Stimulated activated CD8-positive, alpha-beta memory T cell treated with anti-CD3 and anti-CD28 coated beads, Interleukin-7, amount 100 ng/mL, for 1 hour (primary cell): ENCODE results near the gene MYL6B.
A peak's percentile ranks its signal among the peaks of the same experiment; 100 is the strongest.
"Not testable (repeated sequence)": the region's sequence is repeated elsewhere in the genome, so short reads cannot be mapped to it uniquely, and the experiment has no call there.

Experiments
- DNase-seq, 2 donors: peaks; one replicate each; pipeline ENCODE4 v3.0.0-alpha.2; 2020; ENCODE audit warnings: low read depth in 2 of 2

Gene MYL6B

DNA sequence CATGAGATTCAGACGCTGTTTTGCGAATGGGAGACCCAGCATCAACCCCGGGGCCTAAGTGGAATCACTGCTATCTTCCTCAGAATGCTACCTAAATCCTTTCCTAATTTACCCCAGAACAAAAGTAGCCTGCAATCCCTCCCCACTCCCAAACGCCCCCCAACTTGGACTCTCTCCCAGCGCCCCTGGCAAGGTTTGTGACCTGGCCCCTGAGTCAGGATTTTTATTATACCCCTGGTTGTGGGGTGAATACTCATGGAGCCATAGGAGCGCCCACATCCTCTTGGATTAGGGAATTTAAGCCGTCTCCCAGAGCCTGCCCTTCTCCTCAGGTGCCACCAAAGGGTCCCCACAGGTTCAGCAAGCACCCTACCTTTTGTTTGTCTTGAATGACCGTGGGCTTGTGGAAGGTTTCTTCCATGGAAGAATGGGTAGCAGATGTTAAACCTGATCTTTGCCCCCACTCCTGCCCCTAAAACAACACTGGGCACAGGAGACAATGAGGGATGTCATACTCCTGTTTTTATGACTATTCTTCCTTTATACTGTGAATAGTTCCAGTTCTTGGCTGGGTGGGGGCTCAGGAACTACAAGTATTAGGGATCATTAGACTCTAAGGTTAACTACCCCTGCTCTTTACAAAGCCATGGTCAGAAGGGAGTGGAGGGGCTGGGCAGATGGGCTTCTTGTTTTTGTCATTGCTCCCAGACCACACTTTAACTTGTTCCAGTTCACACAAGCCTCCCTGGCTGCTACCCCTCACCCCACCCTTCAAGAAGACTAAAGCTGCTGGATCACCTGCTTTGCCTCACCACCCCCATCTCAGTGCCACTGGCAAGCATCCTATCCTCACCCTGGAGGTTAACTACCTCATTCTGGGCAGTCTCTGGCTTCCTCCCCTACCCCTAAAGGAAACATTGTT lies 630 bp downstream of the MYL6B start:
- no peak for DNase-seq

DNA sequence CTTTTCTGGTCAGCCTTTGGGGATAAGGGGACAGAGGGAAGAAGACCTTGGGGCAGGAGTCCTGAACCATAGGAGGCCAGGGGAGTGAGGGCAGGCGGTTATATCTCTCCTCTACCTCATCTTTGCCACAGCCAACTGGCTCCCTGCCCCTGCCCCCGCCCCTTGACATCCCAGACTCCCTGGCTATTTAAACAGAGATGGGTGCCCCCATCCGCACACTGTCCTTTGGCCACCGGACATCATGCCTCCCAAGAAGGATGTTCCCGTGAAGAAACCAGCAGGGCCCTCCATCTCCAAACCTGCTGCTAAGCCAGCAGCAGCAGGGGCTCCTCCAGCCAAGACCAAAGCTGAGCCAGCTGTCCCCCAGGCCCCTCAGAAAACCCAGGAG lies 1.3 kb downstream of the MYL6B start:
- DNase-seq = no peak

DNA sequence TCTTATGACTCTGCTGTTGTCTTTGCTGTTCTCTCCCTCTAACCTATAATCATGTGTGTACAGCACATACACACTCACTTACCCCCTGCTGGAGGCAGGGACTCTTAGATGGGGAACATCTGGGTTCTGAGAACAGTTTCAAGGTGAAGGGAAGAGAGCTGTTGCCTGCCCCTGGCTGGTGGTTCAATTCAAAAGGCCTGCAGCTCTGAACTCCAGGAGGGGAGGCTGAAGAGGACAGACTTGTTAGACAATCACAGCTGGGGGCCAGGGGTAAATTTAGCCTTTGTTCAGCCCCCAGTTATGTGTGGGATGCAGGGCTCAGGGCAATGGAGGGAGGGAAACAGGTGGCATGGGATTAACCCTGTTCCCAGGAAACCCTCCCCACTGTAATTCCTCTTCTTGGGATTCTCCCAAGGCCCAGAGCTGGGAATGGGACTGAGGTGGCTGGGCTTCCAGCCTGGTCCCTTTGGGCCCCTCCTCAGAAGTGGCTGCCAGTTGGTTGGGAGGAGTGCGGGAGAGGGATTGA lies 1.9 kb downstream of the MYL6B start:
- no peak for DNase-seq

DNA sequence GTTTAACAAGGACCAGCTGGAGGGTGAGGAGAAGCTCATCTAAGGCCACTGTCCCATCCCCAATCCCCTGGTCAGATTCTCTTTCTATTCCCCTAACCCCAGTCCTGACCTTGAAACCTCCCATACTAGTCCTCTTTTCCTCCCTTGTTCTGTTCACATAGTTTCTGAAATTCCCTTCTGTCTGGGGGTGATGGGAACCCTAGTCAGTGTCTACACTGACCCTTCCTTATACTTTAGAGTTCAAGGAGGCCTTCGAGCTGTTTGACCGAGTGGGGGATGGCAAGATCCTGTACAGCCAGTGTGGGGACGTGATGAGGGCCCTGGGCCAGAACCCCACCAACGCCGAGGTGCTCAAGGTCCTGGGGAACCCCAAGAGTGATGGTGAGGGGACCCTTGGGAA lies 2.4 kb downstream of the MYL6B start:
- no peak for DNase-seq

DNA sequence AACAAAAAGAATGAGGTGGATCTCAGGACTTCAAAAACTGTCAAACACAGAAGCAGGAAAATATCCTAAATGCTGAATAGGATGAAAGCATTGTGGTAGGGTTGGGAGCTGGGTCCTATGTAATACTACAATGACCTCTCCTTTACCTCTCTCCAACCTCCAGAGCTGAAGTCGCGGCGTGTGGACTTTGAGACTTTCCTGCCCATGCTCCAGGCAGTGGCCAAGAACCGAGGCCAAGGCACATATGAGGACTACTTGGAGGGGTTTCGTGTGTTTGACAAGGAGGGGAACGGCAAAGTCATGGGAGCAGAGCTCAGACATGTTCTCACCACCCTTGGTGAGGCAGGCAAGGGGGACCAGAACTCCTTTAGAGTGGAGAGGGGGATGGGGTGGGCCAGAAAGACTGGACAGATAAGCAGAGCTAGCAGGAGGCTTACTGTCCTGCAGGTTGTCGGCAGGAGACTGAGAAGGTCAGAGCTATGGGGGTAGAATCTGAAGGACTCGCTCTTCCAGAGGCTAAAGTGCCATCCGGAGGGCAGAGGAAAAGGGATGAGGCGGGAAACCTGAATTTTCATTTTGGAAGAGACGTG lies 3.0 kb downstream of the MYL6B start:
- DNase-seq = no peak

DNA sequence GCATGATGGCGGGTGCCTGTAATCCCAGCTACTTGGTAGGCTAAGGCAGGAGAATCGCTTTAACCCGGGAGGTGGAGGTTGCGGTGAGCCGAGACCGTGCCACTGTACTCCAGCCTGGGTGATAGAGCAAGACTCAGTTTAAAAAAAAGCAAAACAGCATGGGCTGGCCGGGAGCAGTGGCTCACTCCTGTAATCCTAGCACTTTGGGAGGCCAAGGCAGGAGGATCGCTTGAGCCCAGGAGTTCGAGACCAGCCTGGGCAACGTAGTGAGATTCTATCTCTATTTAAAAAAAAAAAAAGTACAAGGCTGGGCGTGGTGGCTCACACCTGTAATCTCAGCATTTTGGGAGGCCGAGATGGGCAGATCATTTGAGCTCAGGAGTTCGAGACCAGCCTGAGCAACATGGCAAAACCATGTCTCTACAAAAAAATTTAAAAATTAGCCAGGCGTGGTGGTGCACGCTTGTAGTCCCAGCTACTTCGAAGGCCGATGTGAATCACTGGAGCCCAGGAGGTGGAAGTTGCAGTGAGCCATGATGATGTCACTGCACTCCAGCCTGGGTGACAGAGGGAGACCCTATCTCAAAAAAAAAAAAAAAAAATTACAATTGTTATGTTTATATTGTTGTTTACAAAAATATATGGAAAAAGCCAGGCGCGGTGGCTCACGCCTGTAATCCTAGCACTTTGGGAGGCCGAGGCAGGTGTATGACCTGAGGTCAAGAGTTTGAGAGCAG lies 4.2 kb downstream of the MYL6B start:
- DNase-seq = not testable (repeated sequence)

DNA sequence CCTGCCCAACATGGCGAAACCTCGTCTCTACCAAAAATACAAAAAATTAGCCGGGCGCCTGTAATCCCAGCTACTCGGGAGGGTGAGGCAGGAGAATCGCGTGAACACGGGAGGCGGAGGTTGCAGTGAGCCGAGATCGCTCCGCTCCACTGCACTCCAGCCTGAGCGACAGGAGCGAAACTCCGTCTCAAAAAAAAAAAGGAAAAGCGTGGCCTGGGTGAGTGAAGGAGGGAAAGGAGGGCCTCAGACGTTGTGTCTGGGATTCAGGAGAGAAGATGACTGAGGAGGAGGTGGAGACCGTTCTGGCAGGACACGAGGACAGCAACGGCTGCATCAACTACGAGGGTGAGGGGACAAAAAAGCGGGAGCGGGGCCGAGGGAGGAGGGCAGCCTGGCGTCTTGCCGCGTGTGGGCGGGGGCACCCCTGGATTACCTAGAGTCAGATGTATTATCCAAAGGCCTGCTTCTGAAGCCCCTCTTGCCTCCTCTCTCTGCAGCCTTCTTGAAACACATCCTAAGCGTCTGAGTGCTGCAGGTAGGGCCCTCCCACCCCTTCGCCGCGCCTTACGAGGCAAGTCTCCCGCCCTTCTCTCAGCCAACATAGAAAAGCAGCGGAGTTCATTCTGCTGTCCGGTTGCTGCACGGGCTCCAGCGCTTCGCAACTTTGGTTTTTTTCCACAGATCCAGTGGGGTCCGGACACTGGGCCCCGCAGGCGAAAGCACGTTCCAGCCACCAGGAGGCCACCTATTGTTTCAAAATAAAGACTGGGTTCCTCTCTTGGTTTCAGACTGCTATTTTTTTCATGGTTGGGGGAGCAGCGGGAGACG lies 5.0 kb downstream of the MYL6B start:
- DNase-seq = peak in 1 of 2 donors; percentile 25

DNA sequence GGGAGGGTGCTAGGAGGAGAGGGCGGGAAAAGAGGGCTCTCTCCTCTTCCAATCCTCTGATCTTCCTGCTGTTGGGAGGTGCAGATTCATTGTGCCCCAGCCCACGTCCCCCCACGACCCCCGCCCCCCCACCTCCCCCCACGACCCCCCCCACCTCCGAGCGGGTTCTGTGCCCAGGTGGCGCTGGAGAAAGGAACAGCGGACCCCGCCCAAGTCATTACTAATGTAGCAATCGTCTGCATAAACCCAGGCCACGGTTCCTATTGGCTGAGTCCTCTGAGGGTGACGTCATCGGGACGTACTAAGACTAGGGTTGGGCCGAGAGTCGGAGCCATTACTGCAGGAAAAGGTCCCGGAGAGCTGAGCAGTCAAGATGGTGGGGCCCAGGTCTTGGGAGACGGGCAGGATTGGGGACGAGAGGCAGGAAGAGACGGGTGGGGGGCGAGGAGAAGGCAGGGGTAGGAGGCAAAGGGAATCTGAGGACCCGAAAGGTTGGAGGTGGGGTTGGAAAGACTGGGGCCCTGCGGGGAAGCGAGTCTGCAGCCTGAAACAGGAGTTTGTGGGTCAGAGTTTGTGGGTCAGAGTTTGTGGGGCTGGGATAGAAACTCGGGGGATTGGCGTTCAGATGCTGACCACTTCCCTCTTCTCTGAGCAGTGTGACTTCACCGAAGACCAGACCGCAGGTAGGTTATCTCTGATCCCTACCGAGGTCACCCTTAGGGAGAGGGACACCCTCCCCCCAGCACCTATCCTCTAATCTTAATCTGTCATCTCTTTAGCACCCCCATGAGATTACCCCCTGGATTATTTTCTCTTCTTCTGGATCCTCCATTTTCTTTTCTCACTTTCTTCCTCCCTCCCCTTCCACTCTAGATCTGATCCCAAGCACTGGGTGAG lies 5.9 kb downstream of the MYL6B start, which contains the start of gene MYL6:
MYL6 (plus strand) TSS at position 331 of the 897 bp plus-strand sequence; CDS start at position 374, 43 bp downstream.
- DNase-seq = peak; percentile 72 to 79

DNA sequence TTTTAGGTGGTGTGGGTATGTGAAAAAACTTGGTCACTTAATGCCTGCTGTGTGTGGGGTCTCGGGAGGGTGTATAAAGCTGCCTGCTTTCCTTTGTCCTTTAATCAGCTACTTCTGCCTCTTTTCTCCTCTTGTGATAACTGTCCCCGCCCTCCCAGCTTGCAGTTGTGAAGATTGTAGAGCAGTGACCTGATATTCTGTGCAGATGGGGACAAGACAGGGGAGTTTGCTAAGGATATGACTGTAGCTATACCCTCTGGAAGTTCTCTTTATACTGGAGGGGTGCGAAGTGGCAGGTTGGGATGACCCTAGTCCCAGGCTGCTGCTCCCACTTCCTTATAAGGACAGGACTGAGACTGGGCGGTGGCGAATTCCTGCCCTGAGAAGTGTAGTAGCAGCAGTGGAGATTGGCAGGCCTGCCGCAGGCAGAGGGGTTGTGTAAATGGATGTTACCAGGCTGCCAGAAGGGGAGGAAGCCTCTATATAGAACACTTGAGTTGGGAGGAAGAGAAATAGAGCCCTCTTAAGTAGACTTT lies 6.6 kb downstream of the MYL6B start:
- DNase-seq = no peak

DNA sequence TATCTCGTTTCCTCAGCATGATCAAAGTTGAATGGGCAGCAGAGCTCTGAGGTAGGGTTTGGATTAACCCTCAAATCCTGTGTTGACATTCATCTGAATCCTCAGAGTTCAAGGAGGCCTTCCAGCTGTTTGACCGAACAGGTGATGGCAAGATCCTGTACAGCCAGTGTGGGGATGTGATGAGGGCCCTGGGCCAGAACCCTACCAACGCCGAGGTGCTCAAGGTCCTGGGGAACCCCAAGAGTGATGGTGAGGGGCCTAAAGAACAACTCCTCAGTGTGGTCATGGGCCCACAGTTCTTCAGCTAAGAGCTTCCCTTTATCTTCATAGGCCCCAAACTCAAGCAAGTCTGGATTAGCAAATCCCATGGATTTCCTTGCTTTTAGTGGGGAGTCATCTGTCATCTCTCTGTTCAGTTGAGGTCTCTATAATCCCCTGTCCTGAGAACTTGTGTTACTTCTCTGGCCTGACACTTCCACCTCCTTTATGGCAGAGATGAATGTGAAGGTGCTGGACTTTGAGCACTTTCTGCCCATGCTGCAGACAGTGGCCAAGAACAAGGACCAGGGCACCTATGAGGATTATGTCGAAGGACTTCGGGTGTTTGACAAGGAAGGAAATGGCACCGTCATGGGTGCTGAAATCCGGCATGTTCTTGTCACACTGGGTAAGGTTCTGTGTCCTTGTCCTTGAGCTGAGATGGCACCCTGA lies 7.2 kb downstream of the MYL6B start:
- no peak for DNase-seq

DNA sequence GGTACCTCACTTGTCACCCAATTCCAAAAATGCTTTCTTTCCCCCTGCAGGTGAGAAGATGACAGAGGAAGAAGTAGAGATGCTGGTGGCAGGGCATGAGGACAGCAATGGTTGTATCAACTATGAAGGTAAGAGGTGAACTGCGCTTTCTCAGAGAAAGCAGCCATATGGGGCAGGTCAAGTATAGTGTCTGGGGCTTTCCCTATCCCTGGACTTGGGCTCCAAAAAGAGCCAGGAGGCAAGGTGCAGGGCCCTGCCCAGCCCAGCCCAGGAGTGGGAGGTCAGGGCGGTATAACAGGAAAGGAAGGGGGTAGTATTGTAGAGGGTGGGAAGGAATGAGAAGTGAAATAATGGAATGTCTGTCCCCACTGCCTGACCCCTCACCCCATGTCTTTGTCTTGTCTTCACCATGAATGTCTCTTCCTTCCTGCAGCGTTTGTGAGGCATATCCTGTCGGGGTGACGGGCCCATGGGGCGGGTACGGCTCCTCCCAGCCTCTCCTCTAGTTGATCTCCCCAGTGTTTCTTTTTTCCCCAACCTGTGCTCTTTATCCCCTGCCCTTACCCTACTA lies 7.9 kb downstream of the MYL6B start:
- DNase-seq = no peak

DNA sequence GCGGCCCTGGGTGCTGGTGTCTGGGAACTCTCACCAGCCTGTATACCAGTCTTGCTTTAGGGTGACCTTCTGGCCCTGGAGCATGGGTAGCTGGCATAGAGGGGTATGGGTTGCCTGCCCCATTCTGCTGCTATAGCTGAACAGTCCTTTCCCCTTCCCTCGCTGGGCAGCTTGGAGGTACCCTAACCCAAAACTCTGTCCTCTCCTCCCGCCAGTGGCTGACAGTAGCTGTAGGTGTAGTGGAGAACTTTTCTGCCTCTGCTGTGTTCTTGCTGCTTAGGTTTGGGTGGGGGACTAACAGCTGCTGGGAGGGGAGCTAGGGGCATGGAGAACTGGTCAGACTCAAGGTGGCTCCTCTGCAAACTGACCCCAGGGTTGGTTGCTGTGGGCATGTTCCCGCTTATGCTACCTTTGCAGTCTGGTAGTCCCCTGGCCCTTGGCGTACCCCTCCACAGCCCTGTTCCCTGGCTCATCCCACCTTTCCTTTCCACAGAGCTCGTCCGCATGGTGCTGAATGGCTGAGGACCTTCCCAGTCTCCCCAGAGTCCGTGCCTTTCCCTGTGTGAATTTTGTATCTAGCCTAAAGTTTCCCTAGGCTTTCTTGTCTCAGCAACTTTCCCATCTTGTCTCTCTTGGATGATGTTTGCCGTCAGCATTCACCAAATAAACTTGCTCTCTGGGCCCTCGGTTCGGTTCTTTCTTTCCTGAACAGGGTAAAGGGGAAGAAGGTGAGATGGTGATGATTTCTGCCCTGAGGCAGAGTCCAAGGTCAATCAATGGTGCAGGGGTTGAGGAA lies 8.7 kb downstream of the MYL6B start:
- no peak for DNase-seq

DNA sequence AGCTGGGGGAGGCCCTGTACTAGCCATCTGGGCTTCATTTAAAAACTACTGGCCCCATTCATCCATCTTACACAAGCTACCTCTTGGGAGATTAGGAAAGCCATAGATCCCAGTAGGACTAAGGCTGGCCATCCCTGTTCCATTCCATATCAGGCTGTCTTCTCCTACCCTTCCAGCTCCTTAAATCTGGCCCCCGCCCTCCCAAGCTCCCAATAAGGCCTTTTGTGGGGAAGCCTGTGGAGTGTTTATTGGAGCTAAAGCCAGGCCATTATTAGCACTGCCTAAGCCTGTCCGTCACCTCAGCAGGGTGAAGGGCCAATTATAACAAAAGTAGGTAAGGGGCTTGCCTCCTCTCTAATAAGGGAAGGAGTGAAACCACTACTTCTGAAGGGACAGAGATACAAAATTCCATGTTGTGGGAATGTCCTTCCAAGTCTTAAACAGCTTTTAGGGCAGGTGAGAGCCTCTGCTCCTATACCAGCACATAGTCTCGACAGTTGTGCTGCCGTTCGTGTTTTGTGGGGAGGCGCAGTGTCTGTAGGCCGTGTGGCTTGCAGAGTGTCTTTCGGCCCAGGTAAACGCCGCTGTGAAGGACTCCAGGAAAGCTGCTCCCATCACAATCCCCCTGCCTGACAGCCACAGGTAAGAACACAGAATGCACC lies 9.4 kb downstream of the MYL6B start:
- no peak for DNase-seq

DNA sequence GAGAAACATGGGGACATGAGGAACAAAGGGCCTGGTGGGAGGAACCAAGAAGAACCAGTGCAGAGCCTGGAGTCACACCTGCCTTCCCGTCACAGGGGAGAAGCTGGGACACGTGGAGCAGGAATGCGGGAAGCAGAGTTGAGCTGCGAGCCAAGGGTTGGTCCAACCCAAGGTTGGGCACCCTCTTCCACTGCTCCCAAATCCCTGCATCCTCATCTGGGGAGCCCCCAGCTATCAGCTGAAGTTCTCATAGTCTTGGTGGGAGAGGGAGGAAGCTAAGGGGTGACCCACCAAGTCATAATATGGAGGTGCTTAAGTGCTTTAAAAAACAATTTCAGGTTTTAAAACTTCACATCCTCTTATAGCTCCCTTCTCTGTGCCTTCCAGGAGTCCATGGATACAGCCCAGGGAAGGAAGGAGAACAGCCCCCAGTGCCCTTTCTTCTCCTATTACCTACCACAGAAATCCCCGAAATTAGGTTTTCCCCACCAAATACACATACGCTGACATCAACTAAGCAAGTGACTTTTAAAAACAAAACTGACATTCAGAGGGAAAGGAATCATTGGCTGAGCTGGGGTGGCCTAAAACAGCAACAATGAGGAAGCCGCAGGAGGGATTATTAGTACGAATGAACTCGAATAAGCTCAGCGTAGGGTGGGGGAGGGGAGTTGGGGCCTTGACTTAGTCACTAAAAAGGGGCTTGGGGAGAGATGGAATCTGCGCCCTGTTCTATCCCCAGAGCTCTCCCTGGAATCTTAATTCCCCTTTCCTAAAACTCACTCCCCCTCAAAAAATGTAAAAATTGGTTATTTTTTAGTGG lies 10.3 kb downstream of the MYL6B start:
- no peak for DNase-seq

DNA sequence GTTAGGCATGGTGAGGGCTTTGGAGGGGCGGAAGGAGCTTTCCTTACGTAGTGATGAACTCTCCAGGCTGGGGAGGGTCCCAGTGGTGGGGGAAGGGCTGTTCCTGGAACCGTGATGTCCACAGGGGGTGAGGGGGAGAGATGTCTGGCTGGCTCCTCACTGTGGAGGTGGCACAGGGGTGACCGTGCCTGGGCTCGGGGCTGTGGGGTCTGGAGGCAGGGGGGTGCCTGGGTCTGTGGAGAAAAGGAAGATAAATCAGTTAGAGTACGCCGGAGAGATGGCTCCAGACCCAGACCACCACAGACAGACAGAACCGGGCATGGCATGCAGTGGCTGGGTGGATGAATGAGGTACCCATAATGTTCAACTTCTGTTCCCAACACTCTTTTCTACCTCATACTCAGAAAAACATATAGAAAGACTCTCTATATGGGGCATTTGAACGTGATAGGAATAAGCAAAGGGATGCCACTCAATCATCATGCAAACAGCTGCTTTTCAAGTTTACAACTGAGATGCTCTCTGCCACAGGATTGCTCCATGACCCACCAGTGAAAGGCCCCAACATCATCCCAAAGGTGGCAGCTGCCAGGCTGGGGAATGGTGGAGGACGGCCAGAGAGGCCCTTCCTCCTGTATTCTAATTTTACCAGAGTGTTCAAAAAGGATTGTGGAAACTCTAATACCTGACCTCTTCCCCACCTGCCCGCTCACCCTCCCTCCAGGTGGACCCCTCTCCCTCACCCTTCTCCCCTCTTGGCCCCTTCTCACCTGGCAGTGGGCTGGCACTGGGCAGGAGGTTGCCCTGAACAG lies 11.4 kb downstream of the MYL6B start:
- no peak for DNase-seq

DNA sequence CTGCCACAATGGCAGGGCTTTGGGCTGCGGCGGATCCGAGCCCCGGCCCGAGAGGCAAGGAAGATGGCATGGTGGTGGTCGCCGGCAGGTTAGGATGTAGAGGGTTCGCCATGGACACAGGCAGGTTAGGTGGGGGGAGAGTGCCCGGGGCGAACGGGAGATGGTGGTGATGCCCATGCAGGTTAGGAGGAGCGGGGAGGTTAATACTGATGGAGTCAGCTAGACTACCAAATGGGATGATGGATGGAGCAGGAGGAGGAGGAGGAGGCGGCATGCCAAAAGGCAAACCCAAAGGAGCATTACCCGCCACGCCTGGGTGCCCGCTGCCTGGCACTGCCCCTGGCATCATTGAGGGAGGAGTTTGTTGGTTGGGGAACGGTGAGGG lies 11.9 kb downstream of the MYL6B start:
- no peak for DNase-seq
